GM12872 (cell line): ENCODE data around the gene MCAT.

Source experiments
- CTCF ChIP-seq: IDR thresholded peaks from 3 replicates; pipeline ENCODE4 v1.5.1; 2011; ENCODE audit warnings: low read depth, mild to moderate bottlenecking, low read length, moderate library complexity; ENCODE audit not compliant: insufficient read depth

Gene MCAT

GRCh38 chr22:43113526-43114251 lies 29.5 kb downstream of the MCAT start:
- TF ChIP-seq CTCF, result no peak

GRCh38 chr22:43110927-43111623 lies 32.1 kb downstream of the MCAT start:
- TF ChIP-seq CTCF, result 0 out of 3 replicates have a peak, but pooled peaks have one; percentile 22

GRCh38 chr22:43110444-43110926 lies 32.7 kb downstream of the MCAT start, which contains the start of gene BIK:
TSS of gene BIK (plus strand) at chr22:43110750. CDS start at chr22:43124023, 13,273 bp downstream.
- TF ChIP-seq CTCF, result peak; percentile 51; the same call in 2 of the 3 replicates

- no peak for TF ChIP-seq CTCF
Measured at GRCh38 chr22:43109921-43110443, 33.2 kb downstream of the MCAT start.

- no peak for TF ChIP-seq CTCF
Measured at GRCh38 chr22:43109511-43109910, 33.7 kb downstream of the MCAT start.

GRCh38 chr22:43106302-43106701 lies 36.9 kb downstream of the MCAT start:
- no peak for TF ChIP-seq CTCF

GRCh38 chr22:43101306-43101705 lies 41.9 kb downstream of the MCAT start:
- TF ChIP-seq CTCF, result no peak
